GM21786 (cell line): ENCODE data around the gene FN3K.
A peak's percentile ranks its signal among the peaks of the same experiment; 100 is the strongest.
"Not testable (repeated sequence)": the region's sequence is repeated elsewhere in the genome, so short reads cannot be mapped to it uniquely, and the experiment has no call there.

Experiments
- ATAC-seq: cut with Tn5 transposase; IDR thresholded peaks from one replicate; pipeline ENCODE4 v1.9.1; 2021; ENCODE audit not compliant: unreplicated experiment

Gene FN3K

GRCh38 chr17:82736511-82737185 is 1.2 kb downstream of the FN3K start:
- no peak for ATAC-seq

GRCh38 chr17:82737967-82738877 is 2.8 kb downstream of the FN3K start:
- no peak for ATAC-seq

DNA sequence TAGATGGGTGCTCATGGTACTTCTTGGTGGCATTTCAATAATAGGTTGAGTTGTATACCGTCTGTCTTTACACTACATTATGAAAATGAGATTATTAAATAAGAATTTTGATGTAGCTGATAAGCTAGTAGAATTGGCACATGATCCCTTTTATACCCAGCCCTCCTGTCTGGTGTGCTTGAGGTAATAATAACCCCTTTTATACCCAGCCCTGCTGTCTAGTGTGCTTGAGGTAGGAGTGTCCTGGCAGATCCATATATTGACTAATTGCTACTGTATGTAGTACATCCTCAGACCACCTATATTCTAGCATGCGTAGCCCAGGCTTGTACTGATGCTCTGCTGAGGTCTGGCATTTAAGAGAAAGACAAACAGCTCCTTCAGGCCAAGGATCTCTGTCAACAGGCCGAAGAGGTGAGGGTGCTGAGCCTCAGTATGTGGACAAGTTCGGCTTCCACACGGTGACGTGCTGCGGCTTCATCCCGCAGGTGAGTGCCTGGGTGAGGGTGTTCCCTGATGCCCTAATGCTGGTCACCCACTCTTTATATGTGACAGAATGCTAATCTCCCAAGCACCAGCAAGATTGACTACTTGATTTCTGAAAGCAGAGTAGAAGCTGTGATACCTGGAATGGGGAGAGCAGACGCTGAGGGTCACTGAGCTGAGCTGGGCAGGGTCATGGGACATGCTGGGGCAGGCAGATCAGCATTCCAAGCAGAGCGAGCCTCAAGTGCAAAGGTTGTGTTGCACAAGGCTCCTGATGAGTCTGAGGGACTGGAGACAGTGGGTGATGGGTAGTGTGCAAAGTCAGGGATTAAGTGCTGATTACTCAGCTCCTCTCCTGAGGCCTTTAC is 5.7 kb downstream of the FN3K start:
- no peak for ATAC-seq

DNA sequence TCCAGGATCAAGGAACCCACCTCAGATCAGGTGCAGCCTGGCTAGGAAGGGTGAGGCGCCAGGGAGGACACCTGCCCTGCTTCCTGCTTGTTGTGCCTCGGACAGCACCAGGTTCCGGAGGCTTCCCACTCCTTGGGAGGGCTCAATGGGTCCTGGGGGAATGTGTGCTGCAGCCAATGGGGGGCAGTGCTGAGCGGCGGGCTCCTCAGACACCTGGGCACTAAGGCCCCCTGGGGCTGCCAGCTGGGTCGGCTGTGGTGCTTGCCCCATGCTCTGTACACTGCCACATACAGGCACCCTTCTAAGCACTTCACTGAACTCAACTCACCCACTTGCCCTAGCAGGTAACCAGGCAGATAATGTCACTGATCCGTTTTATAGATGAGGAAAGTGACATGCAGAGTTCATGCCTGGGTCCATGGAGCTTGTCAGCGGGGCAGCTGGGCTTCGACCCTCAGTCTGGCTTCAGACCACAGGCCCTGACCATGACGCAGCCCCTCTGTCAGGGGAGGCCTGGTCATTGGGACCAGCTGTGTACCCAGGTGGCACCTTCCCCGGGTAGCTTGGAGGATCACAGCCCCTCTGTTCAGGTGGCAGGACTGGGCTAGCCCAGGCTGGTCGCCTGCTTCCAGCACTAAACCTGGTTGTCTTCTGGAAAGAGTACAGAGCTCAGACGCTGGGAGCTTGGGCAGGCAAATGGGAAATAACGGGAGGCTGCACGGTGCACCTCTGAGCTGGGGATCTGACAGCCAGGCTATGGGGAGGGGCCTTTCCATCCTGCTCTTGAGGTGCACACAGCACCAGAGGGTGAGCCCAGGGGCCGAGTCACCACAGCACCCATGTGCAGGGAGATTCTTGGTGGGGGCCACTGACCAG is 8.2 kb downstream of the FN3K start:
- no peak for ATAC-seq

DNA sequence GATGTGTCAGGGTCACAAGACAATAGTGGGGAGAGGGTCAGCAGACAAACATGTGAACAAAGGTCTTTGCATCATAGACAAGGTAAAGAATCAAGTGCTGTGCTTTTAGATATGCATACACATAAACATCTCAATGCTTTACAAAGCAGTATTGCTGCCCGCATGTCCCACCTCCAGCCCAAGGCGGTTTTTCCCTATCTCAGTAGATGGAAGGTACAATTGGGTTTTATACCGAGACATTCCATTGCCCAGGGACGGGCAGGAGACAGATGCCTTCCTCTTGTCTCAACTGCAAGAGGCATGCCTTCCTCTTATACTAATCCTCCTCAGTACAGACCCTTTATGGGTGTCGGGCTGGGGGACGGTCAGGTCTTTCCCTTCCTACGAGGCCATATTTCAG is 9.3 kb downstream of the FN3K start:
- ATAC-seq, result not testable (repeated sequence)

- ATAC-seq, result no peak
Observed at GRCh38 chr17:82745524-82745923, 10.1 kb downstream of the FN3K start.

- no peak for ATAC-seq
Observed at GRCh38 chr17:82748756-82749155, 13.3 kb downstream of the FN3K start.

DNA sequence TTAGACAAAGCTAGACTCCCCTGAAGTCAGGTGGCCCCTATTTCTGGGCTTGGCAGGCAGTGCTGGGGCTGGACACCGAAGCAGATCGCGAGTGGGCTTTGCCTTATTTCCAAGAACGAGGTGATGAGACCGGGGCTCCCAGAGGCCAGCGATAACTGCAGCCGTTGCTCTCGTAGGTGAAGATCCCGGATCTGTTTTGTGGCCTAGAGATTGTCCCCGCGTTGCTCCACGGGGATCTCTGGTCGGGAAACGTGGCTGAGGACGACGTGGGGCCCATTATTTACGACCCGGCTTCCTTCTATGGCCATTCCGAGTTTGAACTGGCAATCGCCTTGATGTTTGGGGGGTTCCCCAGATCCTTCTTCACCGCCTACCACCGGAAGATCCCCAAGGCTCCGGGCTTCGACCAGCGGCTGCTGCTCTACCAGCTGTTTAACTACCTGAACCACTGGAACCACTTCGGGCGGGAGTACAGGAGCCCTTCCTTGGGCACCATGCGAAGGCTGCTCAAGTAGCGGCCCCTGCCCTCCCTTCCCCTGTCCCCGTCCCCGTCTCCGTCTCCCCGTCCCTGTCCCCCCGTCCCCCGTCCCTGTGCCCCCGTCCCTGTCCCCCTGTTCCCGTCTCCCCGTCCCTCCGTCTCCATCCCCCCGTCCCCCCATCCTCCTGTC is 15.0 kb downstream of the FN3K start:
- ATAC-seq, result no peak

DNA sequence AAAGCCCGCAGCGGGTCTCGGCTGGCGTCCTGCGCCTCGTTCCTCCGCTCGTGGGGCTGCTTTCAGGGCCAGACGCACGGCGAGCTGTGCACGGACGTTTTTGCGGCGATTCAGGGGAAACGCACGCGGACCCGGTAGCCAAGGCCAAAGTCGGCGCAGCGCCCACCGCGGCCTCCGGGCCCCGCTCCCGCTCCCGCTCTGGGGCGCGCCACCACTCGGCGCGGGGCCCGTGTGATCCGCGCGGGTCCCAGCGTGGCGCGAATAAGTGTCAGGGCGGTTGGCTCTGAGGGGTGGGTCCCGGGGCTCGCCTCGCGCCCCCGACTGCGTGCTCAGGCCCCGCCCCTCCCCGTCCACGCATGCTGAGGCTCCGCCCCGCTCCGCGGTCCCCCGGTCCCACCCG is 15.8 kb downstream of the FN3K start:
- ATAC-seq, result peak; percentile 9

GRCh38 chr17:82751571-82752370 is 16.4 kb downstream of the FN3K start, which contains the start of gene TBCD:
TBCD (plus strand) TSS chr17:82752065; CDS start chr17:82752194, 129 bp downstream.
- peak; percentile 72 for ATAC-seq

DNA sequence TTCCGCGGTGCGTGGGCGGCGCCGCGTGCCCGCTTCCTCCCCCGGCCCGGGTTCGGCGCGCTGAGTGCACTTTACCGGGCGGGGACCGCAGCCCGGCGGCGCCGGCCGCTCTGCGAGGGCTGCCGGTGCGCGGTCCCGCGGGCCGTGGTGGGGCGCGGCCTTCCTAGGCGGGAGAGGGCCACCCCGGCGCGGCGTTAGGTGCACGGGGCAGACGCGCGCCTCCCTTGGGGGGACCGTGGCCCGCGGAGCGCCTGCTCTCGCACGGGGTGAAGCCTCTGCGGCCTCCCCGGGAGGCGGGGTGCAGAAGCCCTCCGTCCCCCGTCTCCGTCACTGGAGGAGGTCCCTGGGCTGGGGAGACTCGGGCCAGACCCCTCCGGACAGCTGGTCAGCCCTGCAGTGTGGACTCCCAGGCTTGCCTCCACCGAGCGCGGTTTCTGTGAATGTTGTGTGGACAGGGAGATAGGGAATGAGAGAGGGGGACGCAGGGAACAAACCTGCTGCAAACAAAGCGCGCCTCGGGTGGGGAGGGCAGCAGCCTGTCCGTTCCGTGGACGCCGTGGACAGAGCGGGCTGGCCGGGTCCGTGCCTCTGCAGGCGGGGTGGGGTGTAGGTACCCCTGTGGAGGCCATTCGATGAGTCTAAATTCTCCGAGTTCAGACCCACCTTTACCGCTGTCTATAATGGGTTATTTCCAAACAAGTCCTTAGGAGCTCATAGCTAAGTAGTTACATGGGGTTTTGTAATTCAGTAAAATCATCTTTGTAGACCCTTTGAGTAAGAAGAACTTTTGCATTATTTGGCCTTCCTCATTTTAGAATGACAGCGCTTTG is 17.2 kb downstream of the FN3K start:
- ATAC-seq, result peak; percentile 14

DNA sequence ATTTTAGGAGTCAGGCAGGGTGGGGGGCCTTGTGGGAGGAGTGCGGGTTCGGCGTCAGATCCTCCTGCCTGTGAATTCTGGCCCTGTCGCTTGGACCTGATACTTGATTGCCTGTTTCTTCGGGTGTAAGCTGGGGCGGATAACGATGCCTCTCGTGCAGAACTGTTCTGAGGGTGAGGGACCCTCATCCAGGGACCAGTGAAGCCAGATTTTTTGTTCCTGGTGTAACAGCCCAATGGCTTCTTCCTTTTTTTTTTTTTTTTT is 17.7 kb downstream of the FN3K start:
- ATAC-seq, result no peak

GRCh38 chr17:82754297-82755208 is 19.1 kb downstream of the FN3K start:
- ATAC-seq, result no peak

DNA sequence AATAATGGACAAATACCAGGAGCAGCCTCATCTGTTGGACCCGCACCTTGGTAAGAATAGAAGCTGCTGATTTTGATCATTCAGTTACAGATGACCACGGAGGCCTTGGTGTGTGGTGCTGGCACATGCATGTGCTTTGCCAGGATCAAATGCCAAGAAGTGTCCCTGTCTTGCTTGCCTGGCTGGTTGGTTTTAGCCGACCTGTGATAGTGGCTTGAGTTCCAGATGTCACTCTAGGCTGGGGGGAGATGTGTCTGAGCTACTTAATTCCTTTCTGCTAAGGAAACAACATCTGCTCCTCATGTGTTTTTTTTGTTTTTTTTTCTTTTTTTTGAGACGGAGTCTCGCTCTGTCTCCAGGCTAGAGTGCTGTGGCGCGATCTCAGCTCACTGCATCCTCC is 20.8 kb downstream of the FN3K start:
- ATAC-seq, result no peak

GRCh38 chr17:82765371-82765770 is 30.0 kb downstream of the FN3K start:
- no peak for ATAC-seq

- no peak for ATAC-seq
Observed at GRCh38 chr17:82767041-82767754, 31.8 kb downstream of the FN3K start.

GRCh38 chr17:82769041-82769440 is 33.6 kb downstream of the FN3K start:
- no peak for ATAC-seq
